ENCODE results near the gene UFD1.

The UFD1 gene

DNA sequence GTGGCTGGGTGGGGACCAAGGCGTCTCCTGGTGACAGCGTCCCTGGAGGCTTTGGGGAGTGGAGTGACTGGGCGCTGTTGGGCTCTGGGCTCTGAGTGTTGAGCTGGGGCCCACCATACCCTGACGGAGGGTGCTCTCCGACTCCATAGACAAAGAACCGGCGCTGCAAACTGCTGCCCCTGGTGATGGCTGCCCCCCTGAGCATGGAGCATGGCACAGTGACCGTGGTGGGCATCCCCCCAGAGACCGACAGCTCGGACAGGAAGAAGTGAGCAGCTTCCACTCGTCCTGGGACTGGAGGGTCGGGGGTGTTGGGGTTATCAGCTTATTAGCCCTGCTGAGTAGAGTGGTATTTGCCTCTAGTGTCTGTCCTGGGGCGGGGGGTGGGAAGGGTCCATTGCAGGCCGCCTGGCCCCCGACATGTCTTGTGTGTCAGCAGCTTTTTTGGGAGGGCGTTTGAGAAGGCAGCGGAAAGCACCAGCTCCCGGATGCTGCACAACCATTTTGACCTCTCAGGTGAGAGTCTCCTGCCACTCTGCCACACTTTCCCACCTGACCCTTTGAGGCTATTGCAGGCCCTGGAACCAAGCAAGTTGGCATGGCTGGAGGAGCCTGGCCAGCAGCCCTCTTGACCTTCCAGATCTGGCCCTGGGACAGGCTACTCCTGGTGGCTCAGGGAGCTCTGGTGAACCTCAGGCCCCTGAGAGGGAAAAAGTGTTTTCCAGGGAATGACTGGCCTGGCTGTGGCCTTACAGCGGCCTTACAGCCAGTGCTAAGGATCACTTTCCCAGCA is 37.6 kb upstream of the UFD1 start:
- no peak for DNase-seq (ENCODE audit: low read depth)

DNA sequence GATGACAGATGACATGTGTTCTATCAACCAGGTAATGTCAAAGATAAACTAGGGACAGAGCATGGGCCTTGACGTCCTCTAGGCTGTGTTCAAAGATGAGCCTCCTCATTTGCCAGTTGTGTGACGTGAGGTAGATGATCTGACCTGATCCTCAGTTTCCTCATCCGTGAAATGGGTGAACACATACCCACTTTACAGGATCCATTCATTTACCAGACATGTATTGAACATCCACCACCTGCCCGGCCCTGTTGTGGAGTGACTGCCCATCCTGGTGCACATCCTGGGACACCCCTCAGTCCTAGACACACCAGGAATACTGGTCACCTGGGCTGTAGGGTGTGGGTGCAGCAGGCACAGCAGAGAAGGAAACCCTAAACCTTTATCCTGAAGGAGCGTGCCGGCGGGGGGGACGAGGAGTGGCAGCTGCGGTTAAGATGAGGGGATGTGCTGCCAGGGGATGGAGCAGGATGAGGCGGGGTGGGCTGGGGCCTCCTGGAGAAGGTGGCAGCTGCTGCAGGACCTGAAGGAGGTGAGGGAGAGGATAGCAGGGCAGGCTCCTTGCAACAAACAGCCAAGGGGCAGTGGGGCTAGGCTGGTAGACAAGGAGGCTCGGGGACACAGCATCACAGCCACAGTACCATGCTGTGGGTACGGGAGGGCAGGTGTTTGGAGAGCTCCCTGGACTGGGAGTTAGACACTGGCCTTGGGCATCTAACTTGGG is 36.8 kb upstream of the UFD1 start:
- no peak for DNase-seq (ENCODE audit: low read depth)

DNA sequence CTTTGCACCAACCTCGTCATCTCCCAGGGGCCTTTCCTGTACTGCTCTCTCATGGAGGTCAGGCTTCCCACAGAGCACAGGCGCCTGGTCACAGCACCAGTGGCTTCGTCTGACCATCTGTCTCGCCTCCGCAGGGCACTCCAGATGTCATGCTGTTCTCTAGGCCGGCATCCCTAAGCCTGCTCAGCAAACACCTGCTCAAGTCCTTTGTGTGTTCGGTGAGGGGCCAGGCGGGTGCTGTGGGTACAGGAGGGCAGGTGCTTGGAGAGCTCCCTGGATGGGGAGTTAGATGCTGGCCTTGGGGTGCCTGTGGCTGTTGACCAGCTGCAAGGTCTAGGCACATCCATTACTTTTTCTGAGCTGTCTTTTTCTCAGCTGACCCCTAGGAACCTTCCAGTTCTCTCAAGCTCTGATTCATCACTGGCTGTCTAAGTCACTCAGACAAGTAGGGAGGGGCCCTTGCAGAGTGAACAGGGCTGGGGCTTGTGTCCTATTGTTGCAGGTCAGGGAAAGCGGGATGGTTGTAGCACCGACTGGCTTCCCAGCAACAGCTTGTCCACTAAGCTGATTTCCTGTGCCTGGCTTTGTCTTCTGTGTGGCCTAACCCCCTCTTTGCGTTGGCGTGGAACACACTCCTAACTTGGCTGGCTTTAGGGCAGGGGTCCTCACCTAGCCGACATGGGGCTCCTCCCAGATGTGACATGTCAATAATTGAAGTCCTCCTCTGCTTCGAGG is 36.0 kb upstream of the UFD1 start:
- DNase-seq (ENCODE audit: low read depth): no peak

DNA sequence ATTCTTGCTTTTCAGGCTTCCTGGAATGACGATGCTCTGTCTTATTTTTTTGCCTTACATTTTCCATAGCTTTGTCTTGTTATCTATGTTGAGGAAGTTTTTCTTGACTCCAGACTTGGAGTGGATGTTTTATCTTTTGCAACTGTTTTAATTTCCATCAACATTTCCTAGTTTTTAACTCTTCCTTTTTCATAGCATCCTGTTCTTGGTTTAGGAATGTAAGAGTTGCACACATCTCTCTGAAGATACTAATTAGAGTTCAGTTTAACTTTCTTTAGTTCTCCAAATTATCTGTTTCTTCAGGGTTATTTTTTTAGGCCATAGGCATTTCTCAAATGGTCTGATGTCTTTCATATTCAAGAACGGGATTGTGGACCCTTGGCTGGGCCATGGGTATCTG is 34.8 kb upstream of the UFD1 start:
- DNase-seq (ENCODE audit: low read depth): no peak

DNA sequence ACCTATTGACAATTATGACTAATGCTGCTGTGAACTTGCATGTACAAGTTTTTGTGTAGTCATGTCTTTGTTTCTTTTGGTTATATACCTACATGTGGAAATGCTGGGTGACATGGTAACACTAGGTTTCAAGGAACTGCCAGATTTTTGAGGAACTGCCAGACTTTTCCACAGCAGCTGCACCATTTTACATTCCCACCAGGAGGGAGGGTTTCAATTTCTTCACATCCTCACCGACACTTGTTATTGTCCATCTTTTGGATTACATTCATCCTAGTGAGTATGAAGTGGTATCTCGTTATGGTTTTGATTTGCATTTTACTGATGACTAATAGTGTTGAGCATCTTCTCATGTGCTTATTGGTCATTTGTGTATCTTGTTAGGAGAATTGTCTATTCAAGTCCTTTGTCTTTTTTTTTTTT is 31.9 kb upstream of the UFD1 start:
- DNase-seq (ENCODE audit: low read depth): no peak

GRCh38 chr22:19509923-19510322 is 30.9 kb upstream of the UFD1 start:
- no peak for DNase-seq (ENCODE audit: low read depth)

DNA sequence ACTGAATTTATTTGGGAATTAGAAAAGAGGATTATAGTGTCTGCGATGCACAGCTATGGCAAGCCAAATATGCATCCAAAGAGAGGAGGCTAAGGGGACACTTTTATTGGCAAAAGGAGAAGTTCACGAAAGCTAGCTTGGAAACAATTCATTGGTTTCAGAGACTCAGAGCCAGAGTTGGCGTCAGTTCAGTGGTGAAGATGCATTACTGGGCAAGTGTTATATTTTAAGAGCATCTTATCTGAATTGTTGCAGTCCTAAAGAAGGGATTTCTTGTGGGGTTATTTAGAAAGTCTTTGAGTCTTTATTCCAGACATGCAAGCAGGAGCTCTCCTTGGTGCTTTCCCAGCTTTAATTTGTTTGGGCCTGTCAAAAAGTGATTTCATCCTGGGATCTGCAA is 30.2 kb upstream of the UFD1 start:
- DNase-seq (ENCODE audit: low read depth): no peak

DNA sequence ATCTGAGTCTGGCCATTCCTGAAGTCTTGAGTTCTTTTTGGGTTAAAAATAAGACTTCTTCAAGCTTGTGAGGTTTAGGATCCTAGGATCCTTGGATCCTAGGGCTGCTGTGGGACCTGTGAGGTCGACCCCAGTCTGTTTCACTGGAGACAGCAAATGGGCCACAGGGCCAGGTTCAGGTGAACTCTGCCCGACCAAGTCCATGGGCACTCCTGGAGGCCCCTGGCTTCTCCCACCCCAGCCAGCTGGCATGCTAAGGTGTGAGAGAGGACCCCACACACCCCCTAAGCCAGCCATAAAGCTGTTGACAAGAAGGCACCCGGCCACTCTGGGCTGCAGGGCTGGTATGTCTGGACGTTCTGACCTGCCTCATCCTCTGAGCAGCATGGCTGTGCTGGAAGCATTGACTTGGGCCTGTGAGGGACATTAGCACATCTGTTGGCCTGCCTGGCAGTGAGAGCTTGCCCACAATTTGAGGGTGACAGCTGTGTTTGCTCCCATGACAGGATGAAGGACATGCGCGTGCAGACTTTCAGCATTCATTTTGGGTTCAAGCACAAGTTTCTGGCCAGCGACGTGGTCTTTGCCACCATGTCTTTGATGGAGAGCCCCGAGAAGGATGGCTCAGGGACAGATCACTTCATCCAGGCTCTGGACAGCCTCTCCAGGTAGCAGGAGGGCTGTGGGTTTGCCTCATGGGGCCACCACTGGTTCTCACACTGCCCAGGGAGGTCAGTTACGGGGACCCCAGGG is 29.2 kb upstream of the UFD1 start:
- no peak for DNase-seq (ENCODE audit: low read depth)

- no peak for DNase-seq (ENCODE audit: low read depth)
Measured at GRCh38 chr22:19507534-19507861, 28.5 kb upstream of the UFD1 start.

- no peak for DNase-seq (ENCODE audit: low read depth)
Measured at GRCh38 chr22:19506212-19506611, 27.2 kb upstream of the UFD1 start.

DNA sequence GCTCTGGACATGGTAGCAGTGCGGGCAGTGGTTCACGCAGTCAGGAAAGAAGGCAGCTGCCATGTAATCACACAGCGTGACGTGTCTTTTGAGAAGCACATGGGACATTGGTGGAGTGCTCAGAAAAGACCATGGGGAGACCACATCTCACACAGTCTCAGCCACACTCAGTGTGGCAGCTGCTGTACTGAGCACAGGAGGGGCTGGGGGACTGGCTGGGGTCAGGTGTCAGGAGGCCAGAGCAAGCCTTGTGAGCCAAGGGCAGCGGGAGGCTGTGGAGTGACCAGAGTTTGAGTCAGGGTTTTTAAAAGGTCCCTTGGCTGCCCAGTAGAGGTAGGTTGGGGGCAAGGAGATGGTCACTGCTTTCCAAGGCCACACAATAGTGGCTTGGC is 26.7 kb upstream of the UFD1 start:
- DNase-seq (ENCODE audit: low read depth): no peak

DNA sequence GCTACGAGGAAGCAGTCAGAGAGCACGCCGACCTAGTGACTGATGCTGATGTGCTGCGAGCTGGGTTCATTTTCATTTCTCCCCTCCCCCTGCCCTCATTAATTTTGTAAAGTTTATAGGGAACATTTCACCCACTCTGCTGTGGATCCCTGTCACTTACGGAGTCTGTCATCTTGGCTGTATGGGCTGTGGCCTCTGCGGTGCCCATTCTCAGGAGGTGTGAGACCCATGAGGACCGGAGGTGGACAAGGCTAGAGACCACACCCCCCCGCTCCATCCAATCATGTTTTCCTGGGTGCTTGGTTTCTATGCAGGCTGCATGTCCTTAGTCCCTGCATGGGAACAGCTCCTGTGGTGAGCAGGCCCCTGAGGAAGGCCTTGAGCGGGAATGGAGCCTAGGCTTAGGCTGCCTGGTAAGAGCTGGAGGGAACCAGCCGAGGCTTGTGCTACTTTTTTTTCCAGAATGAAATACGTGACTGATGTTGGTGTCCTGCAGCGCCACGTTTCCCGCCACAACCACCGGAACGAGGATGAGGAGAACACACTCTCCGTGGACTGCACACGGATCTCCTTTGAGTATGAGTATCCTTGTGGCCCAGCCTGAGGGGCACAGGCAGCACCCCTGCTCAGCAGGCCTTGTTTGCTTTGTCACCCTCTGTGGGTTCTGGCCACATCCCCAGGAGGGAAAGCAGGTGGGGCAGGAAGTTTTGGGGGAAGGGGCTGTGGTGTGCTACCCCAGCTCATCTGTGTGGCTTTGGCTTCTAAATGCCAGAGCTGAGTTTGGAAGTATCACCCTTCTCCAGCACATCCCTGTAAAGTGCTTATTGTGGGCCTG is 26.1 kb upstream of the UFD1 start:
- DNase-seq (ENCODE audit: low read depth): no peak

DNA sequence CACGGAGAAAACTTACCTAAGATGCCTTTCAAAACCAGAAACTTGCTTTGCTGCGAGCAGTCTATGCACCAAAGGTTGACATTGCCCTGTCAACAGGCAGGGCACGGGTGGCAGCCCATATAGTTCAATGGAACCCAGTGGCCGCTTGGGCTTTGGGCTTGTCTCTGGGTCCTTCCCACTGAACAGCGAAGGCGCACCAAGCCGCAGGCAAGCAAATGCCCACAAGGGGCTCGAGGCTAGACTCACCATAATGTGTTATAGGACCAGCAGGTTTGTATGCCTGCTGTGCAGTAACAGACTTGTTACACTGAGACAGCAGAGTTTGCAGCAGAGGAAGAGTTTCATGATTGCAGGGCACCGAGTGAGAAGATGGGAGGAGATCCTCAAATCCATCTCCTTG is 24.9 kb upstream of the UFD1 start:
- no peak for DNase-seq (ENCODE audit: low read depth)

- no peak for DNase-seq (ENCODE audit: low read depth)
Measured at GRCh38 chr22:19503367-19503766, 24.4 kb upstream of the UFD1 start.

DNA sequence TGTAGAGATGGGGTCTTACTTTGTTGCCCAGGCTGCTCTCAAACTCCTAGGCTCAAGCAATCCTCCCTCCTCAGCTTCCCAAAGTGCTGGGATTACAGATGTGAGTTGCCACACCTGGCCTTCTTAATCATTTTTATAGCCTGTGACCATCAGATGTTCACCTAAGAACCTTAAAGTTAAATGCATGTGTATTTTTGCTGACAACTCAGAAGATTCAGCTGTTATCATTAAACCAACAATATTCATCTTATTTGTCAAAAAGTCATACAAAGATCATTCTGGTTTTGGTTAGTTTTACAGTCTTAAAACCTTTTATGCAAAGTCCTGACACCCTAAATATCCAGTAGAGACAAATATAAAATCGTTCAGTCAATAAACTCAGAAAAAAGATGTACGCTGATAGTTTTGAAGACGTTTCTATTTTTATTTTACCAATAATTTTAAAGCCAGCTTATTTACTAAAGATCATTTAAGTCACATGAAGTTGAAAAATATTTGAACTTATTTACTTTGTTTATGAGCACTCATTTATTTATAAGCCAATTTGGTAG is 23.0 kb upstream of the UFD1 start:
- no peak for DNase-seq (ENCODE audit: low read depth)

- DNase-seq (ENCODE audit: low read depth): no peak
Measured at GRCh38 chr22:19499880-19500242, 20.9 kb upstream of the UFD1 start.

GRCh38 chr22:19499236-19499879 is 20.4 kb upstream of the UFD1 start:
- DNase-seq (ENCODE audit: low read depth): no peak

GRCh38 chr22:19498866-19499190 is 19.8 kb upstream of the UFD1 start:
- no peak for DNase-seq (ENCODE audit: low read depth)

GRCh38 chr22:19498154-19498865 is 19.3 kb upstream of the UFD1 start:
- DNase-seq (ENCODE audit: low read depth): no peak

DNA sequence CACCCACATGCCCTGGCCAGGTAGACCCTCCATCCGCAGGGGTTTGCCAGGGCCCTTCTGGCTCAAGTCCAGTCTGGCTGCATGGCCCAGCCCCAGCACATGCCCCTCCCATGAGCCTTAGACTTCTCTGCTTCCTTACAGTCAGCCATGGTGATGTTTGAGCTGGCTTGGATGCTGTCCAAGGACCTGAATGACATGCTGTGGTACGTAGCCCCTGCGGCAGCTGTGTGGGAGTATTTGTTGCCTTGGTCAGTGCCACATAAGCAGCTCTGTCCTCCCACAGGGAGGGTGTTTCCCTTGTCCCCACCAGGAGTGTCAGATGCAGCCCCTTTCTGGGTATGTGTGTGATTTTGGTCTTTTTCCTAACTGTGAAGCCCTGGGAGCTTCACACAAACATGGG is 18.3 kb upstream of the UFD1 start:
- no peak for DNase-seq (ENCODE audit: low read depth)

DNA sequence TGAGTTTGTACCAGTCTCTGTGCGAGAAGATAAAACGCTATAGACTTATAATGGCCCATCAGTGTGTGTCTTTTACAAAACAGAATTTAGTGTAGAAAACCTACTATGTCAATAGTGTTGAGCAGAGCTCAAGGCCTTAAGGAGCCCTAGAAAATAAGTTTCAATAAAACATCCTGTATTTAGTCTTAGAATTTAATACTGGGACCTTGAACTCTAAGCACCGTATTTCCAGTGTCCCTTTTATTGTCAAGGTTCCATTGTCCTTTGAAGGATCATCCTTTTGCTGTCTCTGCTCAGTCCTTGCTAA is 17.3 kb upstream of the UFD1 start:
- DNase-seq (ENCODE audit: low read depth): no peak

Measured in stimulated activated CD8-positive, alpha-beta memory T cell treated with anti-CD3 and anti-CD28 coated beads, Interleukin-12 subunit alpha, Interleukin-12 subunit beta, amount 100 ng/mL, for 4 hours (primary cell).